GM19328 (cell line): ENCODE data around the gene SF3B6.
"Not testable (repeated sequence)": the region's sequence is repeated elsewhere in the genome, so short reads cannot be mapped to it uniquely, and the experiment has no call there.

Experiments used
- ATAC-seq: cut with Tn5 transposase; IDR thresholded peaks from one replicate; pipeline ENCODE4 v1.9.1; 2021; ENCODE audit warnings: mild to moderate bottlenecking, moderate library complexity; ENCODE audit not compliant: unreplicated experiment

The SF3B6 gene, protein sequence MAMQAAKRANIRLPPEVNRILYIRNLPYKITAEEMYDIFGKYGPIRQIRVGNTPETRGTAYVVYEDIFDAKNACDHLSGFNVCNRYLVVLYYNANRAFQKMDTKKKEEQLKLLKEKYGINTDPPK

DNA sequence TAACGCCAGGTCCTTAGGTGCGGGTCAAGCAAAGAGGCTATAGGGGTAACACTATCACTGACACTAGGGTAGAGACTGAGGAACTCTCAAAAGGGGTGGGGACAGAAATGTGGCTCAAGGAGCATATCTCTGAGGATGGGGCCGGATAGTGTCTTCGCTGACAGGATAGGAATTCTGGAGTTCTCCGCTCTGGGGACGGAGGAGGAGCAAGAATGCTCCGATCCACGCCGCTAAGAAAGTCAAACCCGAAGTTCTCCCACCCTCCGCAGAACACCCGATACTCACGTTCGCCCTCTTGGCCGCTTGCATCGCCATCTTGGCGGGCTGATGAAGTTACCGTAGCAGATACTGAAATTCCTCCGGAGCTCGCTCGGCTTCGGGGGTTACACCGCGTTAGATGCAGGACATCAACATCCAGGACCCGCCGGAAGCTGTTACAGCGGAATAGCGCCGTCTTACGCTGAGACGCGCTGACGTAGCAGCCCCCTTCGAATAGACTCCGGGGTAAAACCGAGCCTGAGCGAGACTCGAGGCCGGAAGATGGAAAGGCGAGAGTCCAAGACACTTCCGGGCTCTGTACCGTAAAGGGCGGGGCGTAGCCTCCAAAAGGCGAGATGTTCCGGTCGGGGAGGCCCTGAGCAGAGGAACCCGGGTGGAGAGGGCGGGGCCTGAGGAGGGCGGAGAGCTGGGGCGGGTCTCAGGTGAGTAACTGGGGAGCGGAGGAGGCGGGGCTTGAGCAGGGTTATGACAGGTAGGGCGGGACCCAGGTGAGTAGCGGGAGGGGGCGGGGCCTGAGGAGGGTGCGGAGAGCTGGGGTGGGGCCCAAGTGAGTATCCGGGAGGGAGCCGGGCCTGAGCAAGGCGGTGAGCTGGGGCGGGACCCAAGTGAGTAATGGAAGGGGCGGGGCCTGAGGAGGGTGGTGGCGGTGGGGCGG, at the start of gene SF3B6:
SF3B6 (minus strand) TSS at position 412 of the 934 bp plus-strand sequence; CDS start at position 315, 97 bp downstream.
- ATAC-seq: peak; percentile 95

DNA sequence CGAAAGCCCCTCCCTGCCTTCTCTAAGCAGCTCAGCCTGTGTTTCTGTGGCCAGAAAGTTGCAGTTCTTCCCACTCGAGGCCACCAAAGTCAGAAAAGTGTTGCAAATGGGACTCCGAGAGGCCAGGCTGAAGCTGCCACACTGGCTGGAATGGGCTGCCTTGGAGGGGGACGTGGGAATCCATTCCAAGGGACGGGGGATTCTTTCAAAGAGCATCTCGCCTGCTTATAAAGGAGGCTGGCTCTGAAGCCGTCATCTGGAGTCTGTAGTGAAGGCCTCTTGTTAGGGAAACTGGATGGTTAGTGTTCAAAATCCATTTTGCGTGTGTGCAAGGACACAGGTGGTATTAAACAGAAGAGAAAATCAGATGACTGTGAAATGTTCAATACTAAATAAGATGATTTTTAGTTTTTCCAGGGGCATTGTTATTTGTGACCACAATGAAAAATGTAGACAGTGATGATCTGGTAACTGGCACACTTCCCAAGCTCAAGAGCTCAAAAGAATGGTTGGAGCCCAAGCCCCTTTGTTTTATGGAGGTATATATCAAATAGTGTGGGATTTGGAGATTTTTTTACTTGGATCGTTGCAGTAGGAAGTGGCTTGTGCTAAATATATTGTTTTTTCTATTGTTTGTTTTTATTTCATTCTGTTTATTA, 47.9 kb upstream of the SF3B6 start:
- peak; percentile 9 for ATAC-seq

DNA sequence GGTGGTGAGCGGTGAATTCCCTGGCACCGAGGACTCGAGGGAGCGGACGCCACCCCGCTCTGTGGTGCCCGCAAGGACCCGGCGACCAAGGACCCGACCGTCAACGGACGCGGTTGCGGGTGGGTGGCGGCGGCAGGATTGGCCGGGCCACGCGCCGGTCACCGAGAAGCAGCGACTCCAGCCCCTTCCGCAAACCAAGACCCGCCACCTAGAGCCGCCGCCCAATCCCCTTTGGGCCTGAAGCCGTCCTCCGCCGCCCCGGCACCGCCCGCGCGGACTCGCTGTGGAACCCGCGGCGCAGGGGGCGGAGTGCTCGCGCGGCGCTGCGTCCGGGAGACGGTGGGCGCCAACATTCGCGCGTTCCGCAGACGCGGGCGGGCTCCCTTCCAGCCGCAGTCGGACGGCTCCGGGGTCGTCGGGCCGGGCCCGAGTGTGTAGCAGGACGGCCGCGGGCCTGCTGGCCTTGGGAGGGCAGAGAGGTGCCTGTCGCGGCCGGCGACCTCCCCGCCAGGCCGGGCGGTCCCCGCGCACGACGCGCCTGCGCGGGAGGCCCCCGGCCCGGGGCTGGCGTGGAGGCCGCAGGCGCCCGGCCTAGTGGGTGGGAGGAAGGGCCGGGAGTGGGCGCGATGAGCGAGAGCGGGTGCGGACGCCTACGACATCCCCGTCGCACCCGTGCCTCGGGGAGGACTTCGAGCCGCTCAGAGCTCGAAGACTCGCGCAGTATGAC, 47.2 kb upstream of the SF3B6 start, which contains the start of the genes FAM228B and PFN4:
FAM228B (plus strand) TSS at position 275 of the 727 bp plus-strand sequence. CDS start 893 bp downstream, outside the sequence.
PFN4 (minus strand) TSS at position 140 of the 727 bp plus-strand sequence. CDS start 799 bp downstream, outside the sequence.
- ATAC-seq: peak; percentile 84

DNA sequence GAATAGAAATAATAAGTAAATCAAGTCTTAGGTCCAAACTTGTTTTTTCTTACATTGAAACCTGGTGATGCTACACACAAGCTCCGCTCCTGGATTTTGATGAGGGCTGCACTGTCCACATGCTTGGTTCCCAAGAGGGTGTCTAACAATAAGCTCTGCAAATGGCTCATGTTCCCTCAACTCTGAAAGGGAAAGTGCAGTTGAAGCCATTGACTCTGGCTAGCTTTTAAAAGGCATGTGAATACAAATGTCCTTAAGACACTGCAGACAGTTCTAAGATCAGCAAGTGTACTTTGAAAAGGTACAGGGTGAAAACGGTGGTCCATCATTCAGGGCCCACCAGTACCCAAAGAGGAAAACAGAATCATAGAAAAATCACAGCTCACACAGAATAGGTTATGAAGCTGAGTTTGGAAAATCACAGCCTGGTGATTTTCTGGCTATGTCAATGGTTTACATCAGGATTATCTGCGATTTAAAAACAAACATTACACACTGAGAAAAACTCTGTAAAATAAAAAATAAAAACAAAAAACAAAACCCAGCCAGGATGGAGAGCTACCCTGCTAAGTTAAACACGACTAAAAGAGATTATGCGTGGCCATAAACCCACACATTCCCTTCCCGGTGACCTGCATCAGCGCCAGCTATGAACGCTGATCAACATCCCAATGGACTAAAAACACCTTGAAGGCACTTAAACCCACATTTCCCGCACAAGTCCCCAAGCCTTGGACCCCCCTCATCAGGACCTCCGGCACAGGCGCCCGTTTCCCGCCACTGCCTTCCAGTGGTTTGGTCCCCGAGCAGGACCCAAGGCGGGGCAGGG, 46.5 kb upstream of the SF3B6 start:
- no peak for ATAC-seq

DNA sequence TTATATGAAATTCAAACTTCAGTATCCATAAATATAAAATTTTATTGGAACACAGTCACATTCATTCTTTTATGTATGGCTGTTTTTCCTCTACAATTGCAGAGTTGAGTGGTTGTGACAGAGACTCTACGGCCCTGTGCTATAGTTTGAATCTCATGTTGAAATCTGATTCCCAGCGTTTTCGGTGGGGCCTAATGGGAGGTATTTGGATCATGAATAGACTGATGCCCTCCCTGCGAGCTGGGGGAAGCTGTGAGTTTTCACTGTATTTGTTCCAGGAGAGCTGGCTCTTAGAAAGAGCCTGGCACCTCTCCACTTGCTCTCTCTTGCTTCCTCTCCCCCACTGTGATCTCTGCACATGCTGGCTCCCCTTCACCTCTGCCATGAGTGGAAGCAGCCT, 45.3 kb upstream of the SF3B6 start:
- ATAC-seq: no peak

DNA sequence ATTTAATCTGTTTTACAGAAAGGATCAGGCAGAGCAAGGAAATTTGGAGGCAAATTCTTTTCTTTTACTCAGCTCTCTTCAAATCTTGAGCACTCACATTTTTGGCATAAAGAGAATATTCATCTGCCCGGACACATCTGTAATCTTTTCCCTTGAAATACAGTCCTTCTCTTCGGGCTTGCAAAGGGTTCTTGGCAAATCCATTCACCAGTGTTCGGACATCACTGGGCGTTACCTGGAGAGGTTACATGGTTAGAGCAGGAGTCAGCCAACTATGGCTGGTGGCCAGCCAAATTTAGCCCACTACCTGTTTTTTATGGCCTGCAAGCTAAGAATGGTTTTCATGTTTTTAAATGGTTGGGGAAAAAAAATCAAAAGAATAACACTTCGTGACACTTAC, 44.9 kb upstream of the SF3B6 start:
- ATAC-seq: no peak

DNA sequence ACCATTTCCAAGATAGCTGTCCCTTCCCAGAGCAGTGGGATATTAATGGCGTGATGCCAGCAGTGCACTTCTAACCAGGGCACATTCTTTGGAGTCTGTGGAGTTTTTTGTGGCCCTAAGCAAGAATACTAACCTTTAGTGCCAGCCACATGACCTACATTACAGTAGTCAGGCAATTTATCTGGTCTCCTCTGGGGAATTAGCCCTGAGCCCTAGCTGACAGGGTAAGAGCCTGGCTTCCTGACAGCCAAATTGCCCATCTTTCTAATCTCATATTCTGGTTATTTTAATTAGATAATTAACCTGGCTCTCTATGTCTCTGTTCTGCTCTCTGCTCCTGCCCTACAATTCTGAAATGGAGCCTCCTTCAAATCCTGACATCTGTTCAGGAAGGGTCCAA, 41.8 kb upstream of the SF3B6 start:
- ATAC-seq: no peak

DNA sequence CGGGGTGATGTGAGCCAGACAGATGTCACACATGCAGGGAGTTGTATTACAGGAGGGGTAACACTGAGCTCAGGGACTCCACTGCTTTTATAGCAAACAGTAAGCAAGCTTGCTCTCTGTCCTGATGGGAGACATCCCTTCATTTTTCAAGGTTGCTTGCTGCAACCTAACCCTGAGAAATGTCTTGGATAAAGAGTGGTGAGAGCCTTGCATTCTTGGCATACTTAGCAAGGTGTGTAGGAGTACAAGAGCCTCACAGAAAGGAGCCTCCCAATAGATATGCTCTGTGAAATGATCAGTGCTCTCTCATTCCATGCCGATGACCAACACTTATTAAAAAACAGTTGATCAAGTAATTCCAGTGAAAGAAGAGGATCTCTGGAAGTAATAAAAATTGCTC, 38.9 kb upstream of the SF3B6 start:
- ATAC-seq: no peak

DNA sequence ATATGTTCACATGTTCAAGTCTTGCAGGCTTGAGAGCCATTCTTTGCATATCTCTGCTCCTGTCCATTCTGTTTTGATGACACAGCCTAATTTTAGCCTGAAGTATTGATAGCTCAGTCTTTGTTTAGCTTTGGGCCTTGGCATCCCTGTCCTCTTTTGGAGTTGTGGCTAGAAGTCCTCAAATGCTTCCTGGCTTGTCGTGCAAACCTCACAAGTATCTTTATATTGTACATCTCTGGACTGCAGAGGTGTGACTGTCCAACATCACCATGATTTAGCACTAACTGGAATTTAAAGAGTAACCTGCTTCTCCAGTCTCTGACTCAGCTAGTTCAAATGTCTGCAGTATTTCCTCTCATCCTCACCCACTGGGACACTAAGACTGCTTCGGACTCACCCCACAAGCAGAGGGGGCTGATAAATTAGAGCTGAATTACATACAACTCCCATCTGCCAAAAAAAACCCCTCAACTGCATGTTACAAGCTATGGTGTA, 35.3 kb upstream of the SF3B6 start:
- no peak for ATAC-seq

DNA sequence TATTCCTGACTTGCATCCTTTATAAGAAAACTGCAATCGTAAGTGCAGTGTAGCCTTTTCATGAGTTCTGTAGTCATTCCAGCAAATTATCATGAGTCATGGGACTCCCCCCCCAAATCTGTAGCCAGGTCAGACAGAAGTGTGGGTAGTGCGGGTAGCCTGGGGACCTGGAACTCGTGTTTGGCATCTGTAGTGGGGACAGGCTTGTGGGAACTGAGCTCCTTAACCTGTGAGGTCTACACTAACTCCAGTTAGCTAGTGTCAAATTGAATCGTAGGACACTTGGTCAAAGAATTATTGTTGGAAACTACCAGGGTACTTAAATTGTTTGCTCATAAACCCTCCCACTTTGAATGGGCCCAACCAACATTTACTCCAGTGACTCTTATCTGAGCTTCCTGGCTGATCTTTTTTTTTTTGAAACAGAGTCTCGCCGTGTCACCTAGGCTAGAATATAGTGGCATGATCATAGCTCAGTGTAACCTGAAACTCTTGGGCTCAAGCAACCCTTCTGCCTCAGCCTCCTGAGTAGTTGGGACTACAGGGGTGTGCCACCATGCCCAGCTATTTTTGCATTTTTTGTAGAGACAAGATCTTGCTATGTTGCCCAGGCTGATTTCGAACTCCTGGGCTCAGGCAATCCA, 34.7 kb upstream of the SF3B6 start:
- ATAC-seq: no peak

DNA sequence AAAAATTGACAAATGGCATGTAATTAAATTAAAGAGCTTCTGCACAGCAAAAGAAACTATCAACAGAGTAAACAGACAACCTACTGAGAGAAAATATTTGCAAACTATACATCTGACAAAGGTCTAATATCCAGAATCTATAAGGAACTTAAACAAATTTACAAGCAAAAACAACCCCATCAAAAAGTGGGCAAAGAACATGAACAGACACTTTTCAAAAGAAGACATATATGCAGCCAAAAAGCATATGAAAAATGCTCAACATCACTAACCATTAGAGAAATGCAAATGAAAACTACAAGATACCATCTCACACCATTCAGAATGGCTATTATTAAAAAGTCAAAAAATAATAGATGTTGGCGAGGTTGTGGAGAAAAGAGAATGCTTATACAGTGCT, 33.3 kb upstream of the SF3B6 start:
- ATAC-seq: not testable (repeated sequence)

DNA sequence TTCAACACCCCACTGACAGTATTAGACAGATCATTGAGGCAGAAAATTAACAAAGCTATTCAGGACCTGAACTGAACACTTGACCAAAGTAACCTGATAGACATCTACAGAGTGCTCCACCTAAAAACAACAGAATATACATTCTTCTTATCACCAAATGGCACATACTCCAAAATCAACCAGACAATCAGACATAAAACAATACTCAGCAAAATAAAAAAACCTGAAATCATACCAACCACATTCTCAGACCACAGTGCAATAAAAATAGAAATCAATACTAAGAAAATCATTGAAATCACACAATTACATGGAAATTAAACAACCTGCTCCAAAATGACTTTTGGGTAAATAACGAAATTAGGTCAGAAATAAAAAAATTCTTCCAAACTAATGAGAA, 31.2 kb upstream of the SF3B6 start:
- no peak for ATAC-seq

DNA sequence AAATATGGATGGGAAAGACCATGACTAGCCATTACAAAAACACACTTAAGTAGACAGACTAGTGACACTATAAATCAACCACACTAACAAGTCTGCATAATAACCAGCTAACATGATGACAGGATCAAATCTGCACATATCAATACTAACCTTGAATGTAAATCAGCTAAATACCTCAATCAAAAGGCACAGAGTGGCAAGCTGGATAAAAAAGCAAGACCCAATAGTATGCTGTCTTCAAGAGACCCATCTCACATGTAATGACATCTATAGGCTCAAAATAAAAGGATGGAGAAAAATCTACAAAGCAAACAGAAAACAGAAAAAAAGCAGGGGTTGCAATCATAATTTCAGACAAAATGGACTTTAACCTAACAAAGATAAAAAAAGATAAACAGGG, 30.7 kb upstream of the SF3B6 start:
- no peak for ATAC-seq

DNA sequence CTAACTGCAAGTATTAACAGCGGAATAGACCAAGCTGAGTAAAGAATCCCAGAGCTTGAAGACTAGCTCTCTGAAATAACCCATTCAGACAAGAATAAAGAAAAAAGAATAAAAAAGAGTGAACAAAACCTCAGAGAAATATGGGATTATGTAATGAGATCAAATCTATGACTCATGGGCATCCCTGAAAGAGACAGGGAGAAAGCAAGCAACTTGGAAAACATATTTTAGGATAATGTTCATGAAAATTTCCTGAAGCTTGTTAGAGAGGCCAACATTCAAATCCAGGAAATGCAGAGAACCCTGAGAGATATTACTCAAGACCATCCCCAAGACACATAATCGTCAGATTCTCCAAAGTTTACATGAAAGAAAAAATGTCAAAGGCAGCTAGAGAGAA, 29.7 kb upstream of the SF3B6 start:
- ATAC-seq: no peak

DNA sequence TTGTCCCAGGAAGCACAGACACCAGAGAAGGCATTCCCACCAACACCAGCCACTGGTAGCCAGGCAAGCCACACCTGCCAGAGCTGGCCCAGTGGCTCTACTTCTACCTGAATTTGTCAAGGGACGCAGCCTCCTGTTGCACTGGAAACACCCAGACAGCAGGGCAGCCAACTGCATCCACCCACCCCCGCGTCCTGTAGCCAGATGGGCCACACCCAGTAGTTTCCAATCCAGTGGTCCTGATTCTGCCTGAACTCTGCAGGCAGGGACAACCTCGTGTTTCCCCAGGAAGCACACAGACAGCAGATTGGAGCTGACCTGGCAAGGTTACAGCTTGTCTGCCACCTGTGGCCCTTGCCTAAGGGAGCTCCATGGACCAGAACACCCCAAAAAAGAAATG, 28.8 kb upstream of the SF3B6 start:
- ATAC-seq: no peak

DNA sequence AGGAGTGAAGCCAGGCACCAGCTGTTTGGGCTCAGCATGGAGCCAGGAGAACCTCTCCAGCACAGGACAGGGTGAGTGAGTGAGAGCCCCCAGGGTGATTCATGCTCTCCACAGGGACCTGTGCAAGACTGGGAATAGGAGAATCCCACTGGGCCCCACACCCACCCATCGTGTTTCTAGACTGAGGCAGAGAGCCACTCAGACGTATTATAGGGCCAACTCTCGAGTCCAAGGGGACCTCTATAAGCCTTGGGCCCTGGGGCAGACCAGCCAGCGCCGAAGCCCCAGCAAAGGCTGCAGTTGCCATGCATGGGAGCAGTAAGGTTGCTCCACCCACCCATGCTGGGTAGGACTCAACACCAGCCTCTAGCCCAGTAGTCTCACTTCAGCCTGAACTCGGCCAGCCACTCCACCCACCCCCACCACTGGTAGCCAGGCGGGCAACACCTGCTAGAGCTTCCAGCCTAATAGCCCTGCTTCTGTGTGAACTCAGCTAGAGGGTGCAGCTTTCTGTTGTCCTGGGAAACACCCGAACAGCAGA, 28.1 kb upstream of the SF3B6 start:
- no peak for ATAC-seq

DNA sequence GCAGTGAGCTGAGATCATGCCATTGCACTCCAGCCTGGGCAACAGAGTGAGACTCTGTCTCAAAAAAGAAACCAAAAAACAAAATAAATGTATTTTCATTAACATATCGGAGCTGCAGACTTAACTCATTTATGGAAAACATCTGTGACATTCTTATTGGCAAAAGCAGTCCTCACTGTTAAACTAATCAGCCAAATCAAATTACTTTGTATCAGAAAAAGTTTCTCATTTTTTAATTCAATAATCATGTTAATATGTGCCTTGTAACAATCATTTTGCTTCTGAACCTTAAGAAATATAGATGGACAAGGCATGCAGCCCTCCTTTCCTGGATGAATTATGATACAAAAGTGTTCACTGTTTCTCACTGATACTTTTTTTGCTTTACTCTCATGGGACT, 26.6 kb upstream of the SF3B6 start:
- ATAC-seq: no peak

DNA sequence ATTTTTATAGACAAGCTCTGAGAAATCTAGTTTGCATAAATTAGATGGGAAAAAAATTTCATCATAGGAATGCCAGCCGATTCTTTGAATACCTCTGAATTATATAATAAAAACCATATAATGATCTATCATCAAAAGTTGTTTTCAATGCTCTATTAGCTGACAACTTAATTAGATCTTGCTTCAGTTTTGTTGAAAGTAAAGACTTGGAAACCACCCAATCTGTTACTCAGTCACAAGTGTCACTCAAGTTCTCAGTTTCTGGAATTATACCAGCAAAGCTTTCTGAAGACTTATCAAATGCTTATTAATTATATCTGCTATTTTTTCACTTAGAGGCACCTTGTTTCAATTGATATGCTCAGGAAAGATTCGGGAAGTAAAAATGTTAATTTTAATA, 25.9 kb upstream of the SF3B6 start:
- no peak for ATAC-seq

DNA sequence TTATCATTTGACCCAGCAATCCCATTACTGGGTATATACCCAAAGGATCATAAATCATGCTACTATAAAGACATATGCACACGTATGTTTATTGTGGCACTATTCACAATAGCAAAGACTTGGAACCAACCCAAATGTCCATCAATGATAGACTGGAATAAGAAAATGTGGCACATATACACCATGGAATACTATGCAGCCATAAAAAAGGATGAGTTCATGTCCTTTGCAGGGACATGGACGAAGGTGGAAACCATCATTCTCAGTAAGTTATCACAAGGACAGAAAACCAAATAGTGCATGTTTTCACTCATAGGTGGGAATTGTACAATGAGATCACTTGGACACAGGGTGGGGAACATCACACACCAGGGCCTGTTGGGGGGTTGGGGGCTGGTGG, 24.6 kb upstream of the SF3B6 start:
- ATAC-seq: not testable (repeated sequence)
